HepG2 (cell line): ENCODE measurements around the gene SRD5A3.

Experiments used
- HNRNPUL1 ChIP-seq: fragments of 200-400 bp; formaldehyde crosslinking; IDR thresholded peaks from 2 replicates; pipeline ENCODE4 v1.6.1; 2017; ENCODE audit warnings: low read depth, mild to moderate bottlenecking, low read length, moderate library complexity
- MAFK ChIP-seq, 2 experiments: IDR thresholded peaks in 1 of 2; conservative IDR thresholded peaks in 1 of 2; 2 replicates each; pipeline ENCODE4 v1.6.1; 2011; ENCODE audit warnings: improper control_type of control experiment in 2 of 2, low read length in 2 of 2
- POLR2AphosphoS5 ChIP-seq: IDR thresholded peaks from 2 replicates; pipeline ENCODE4 v1.6.1; 2012; ENCODE audit warnings: low read depth, low read length
- TEAD3 ChIP-seq: optimal IDR thresholded peaks from 2 replicates; pipeline ENCODE3; 2016; ENCODE audit warnings: borderline replicate concordance
- ZFYVE20 ChIP-seq: sonication (generic); formaldehyde crosslinking; IDR thresholded peaks from 2 replicates; pipeline ENCODE4 v1.8.0; 2023; ENCODE audit warnings: low read depth, mild to moderate bottlenecking, moderate library complexity, missing genetic modification reagents, borderline replicate concordance
- TF ChIP-seq, protein P1 (sequence below): sonication (generic); formaldehyde crosslinking; IDR thresholded peaks from 2 replicates; pipeline ENCODE4 v1.4.0; 2020; ENCODE audit warnings: missing genetic modification reagents

DNA sequence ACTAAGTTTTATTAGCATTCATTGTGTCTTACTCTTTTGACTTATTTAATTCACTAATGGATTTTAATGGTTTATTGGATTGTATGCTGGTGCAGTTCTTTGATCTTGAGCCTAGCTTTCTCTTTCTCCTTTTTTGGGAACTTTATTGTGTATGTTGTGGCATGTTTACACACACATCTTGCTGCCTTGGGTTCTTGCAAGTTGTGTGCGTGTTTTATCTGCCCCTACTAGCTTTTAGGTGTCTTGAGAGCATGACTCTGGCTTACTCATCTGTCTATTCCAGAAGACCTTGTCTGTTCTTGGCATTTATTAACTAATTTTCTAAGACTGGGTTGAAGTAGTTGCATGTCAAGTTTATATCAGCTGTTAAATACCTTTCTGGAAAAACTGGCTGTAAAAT, 52.4 kb downstream of the SRD5A3 start:
- TF ChIP-seq ZFYVE20 (no peak), MAFK (conservative IDR thresholded peaks at IDR 0.05 in 1 of 2, IDR thresholded peaks at IDR 0.05 in 1 of 2; ENCODE audit: low read length in 2 of 2) (no peak), HNRNPUL1 (no peak), POLR2AphosphoS5 (no peak), TEAD3 (no peak)
- TF ChIP-seq, protein P1, sequence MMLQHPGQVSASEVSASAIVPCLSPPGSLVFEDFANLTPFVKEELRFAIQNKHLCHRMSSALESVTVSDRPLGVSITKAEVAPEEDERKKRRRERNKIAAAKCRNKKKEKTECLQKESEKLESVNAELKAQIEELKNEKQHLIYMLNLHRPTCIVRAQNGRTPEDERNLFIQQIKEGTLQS (CRISPR knock-in tag), result no peak
